ENCODE measurements around the gene RMND5B. TPM values are rescaled to one million over a fixed set of nuclear protein-coding genes. Genes with fewer than 3 reads are reported as not detected.

The RMND5B gene
- total and polyA plus RNA-seq, 2 experiments from 2014 or later: 27.2 to 42.2 TPM

GRCh38 chr5:178155065-178155464, 24.3 kb downstream of the RMND5B start:
- 90% methylated on average over 8 of the region's 8 CpGs for WGBS (ENCODE audit: low lambda C conversion rate, missing lambda C conversion rate)
- Histone ChIP-seq H3K4me2 (no peak overlapping the region), H3K36me3 (replicated peaks; ENCODE audit: insufficient read depth, low read depth) (no peaks in the 10 kb centered on the region), H2AFZ (no peak overlapping the region), H3K9me2 (replicated peaks; ENCODE audit: insufficient read depth) (no peaks in the 10 kb centered on the region), H4K20me1 (ENCODE audit: insufficient read depth, poor library complexity, severe bottlenecking) (no peaks in the 10 kb centered on the region), H3K27ac (no peak overlapping the region), H3K4me1 (ENCODE audit: insufficient read depth) (peaks cover 5% of the 10 kb centered on the region), H3K27me3 (no peaks in the 10 kb centered on the region), H3K4me3 (no peak overlapping the region), H3K79me2 (peaks cover 11% of the 10 kb centered on the region), H3K9me3 (ENCODE audit: low read depth) (no peaks in the 10 kb centered on the region)
- DNase-seq (ENCODE audit: low spot score): no peak
- TF ChIP-seq CTCF (IDR thresholded peaks at IDR 0.05; ENCODE audit: poor library complexity) (no peak), EZH2 (IDR thresholded peaks at IDR 0.05; ENCODE audit: borderline replicate concordance) (no peak), EZH2phosphoT487 (IDR thresholded peaks at IDR 0.05; ENCODE audit: low read depth, severe bottlenecking, unreplicated experiment) (no peak)

- no peaks in the 10 kb centered on the region for H3K9me3 ChIP-seq (ENCODE audit: low read depth)
- H3K4me1 ChIP-seq (ENCODE audit: insufficient read depth): no peaks in the 10 kb centered on the region
- H3K36me3 ChIP-seq (replicated peaks; ENCODE audit: insufficient read depth, low read depth): no peaks in the 10 kb centered on the region
- no peak overlapping the region for H2AFZ ChIP-seq
- no peaks in the 10 kb centered on the region for H3K9me2 ChIP-seq (replicated peaks; ENCODE audit: insufficient read depth)
- H3K4me2 ChIP-seq: no peak overlapping the region
- no peaks in the 10 kb centered on the region for H4K20me1 ChIP-seq (ENCODE audit: insufficient read depth, poor library complexity, severe bottlenecking)
- no peak overlapping the region for H3K4me3 ChIP-seq
- no peaks in the 10 kb centered on the region for H3K79me2 ChIP-seq
- DNase-seq (ENCODE audit: low spot score): no peak
- TF ChIP-seq EZH2phosphoT487 (IDR thresholded peaks at IDR 0.05; ENCODE audit: low read depth, severe bottlenecking, unreplicated experiment) (no peak), CTCF (IDR thresholded peaks at IDR 0.05; ENCODE audit: poor library complexity) (no peak), EZH2 (IDR thresholded peaks at IDR 0.05; ENCODE audit: borderline replicate concordance) (no peak)
- no peak overlapping the region for H3K27ac ChIP-seq
- no peaks in the 10 kb centered on the region for H3K27me3 ChIP-seq
- WGBS (ENCODE audit: low lambda C conversion rate, missing lambda C conversion rate): 96% methylated on average over 5 of the region's 5 CpGs
Observed at GRCh38 chr5:178160176-178160575, 29.4 kb downstream of the RMND5B start.

- no peak for TF ChIP-seq EZH2phosphoT487 (IDR thresholded peaks at IDR 0.05; ENCODE audit: low read depth, severe bottlenecking, unreplicated experiment)
- TF ChIP-seq CTCF (IDR thresholded peaks at IDR 0.05; ENCODE audit: poor library complexity): no peak
- TF ChIP-seq EZH2 (IDR thresholded peaks at IDR 0.05; ENCODE audit: borderline replicate concordance): no peak
- DNase-seq (ENCODE audit: low spot score): no peak
- Histone ChIP-seq H3K4me2 (no peak overlapping the region), H3K36me3 (replicated peaks; ENCODE audit: insufficient read depth, low read depth) (no peaks in the 10 kb centered on the region), H3K79me2 (no peaks in the 10 kb centered on the region), H4K20me1 (ENCODE audit: insufficient read depth, poor library complexity, severe bottlenecking) (no peaks in the 10 kb centered on the region), H3K4me3 (no peak overlapping the region), H3K9me3 (ENCODE audit: low read depth) (no peaks in the 10 kb centered on the region), H3K4me1 (ENCODE audit: insufficient read depth) (no peaks in the 10 kb centered on the region), H3K9me2 (replicated peaks; ENCODE audit: insufficient read depth) (no peaks in the 10 kb centered on the region), H2AFZ (no peak overlapping the region), H3K27me3 (no peaks in the 10 kb centered on the region), H3K27ac (no peak overlapping the region)
- WGBS (ENCODE audit: low lambda C conversion rate, missing lambda C conversion rate): 77% methylated on average over 9 of the region's 9 CpGs
Observed at GRCh38 chr5:178162481-178162880, 31.7 kb downstream of the RMND5B start.

Data from hepatocyte (in vitro differentiated cells).